HG03064 (cell line): ENCODE data around the gene ZNF541.

Source experiments
- ATAC-seq: cut with Tn5 transposase; IDR thresholded peaks from one replicate; pipeline ENCODE4 v1.9.1; 2021; ENCODE audit warnings: low read depth; ENCODE audit not compliant: unreplicated experiment

The ZNF541 gene, protein sequence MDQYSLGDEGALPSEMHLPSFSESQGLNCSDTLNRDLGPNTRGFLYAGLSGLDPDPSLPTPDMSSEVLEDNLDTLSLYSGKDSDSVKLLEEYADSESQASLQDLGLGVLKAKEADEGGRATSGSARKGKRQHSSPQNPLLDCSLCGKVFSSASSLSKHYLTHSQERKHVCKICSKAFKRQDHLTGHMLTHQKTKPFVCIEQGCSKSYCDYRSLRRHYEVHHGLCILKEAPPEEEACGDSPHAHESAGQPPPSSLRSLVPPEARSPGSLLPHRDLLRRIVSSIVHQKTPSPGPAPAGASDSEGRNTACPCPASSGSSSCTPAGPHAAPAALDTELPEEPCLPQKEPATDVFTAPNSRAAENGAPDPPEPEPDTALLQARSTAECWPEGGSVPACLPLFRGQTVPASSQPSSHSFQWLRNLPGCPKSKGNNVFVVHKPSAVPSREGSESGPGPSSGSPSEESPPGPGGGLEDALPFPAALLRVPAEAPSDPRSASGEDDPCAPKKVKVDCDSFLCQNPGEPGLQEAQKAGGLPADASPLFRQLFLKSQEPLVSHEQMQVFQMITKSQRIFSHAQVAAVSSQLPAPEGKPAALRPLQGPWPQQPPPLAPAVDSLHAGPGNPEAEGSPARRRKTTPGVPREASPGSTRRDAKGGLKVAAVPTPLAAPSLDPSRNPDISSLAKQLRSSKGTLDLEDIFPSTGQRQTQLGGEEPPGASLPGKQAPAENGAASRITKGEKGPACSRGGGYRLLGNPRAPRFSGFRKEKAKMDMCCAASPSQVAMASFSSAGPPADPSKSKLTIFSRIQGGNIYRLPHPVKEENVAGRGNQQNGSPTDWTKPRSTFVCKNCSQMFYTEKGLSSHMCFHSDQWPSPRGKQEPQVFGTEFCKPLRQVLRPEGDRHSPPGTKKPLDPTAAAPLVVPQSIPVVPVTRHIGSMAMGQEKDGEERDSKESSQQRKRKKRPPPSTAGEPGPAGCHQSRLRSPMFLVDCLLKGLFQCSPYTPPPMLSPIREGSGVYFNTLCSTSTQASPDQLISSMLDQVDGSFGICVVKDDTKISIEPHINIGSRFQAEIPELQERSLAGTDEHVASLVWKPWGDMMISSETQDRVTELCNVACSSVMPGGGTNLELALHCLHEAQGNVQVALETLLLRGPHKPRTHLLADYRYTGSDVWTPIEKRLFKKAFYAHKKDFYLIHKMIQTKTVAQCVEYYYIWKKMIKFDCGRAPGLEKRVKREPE (N-terminal part only)

DNA sequence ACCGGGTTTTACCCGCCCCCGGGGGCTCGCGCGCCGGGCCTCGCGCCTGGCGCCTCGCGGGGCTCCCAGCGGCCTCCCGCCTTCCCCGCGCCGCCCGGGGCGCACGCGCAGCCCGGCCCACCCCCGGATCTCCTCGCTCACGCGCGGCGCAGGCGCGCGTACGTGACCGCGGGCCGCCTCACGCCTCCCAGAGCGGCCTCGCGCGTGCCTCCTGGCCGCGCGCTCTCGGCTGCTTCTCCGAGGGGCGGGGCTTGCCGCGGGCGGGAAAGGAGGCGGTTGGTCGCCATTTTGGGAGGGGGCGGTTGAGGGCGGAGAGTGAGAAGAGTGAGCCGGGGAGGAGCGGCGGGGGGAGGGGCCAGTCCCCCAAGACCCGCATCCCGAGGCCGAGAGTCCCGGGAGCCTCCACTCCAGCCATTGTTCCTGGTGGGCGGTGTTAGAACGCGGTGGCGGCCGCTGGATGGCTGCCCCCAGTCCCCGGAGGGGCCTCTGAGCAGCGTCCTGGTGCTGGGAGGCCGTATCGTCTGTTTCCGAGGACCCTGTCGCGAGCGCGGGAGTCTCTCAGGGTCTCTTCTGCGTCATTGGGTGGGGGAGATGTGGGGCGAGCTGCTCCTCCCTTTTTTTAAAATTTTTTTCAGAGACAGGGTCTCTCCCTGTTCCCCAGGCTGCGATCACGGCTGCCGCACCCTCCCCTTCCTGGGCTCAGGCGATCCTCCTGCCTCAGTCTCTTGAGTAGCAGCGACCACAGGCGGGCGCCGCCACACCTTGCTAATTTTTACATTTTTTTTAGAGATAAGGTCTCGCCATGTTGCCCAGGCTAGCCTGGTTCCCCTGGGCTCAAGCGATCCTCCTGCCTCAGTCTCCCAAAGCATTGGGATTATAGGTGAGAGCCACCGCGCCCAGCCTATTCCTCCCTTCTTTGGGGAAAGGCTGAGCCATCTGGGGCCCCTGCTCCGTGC lies at the start of gene ZNF541:
Gene ZNF541, minus strand, starts transcription at position 78 of the 956 bp plus-strand sequence. CDS start 17,292 bp downstream, outside the sequence.
- no peak for ATAC-seq

DNA sequence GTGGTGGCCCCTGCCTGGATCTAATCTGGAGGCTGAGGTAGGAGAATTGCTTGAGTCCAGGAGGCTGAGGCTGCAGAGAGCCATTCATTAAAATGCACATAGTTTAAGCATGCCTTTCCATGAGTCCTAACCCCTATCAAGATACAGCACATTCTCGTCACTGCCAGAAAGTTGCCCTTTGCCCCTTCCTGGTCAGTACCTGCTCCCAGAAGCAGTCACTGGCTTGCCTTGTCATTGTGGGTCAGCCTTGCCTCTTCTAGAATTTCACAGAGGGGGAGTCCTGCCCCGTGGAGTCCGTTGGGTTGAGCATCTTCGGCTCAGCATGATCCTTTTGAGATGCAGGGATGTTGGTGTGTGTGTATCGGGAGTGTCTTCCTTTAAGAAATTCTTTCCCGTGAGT lies 46.8 kb upstream of the ZNF541 start:
- ATAC-seq = no peak

DNA sequence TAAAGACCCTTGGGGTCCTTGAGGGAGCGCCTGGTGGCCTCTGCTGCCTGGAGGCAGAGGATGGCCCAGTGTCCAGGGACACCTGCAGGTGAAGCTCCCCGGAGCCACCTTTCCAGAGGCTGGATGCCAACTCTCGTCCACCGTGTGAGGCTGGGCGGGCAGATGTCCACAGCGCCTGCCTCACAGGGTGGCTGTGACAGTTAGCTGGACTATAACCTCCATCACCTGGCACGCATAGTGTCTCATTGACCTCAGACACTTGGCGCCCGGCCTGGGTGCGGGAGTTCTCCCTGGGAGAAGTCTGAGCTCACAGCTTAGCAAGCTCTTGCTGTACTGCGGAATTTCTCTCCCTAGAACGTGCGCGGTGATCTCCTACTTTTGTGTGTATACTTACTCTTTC lies 45.8 kb upstream of the ZNF541 start:
- ATAC-seq = no peak

DNA sequence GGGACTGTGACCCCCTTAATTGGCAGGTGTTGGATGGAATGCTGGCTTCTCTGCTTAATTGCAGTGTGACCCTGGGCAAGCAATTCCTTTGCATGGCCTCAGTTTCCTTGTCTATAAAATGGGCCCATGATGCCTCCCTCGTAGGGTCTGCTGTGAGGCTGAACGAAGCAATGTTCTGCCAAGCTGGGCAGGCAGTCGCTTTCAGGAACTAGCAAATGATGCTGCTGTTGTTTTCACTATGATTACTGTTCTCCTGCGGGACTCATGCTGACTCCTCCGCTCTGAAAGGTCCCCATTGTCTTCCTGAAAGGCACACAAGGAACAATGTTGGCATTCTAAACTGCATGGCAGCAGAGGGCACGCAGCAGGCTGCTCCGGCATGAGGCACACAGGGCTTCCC lies 42.8 kb upstream of the ZNF541 start:
- ATAC-seq = no peak

DNA sequence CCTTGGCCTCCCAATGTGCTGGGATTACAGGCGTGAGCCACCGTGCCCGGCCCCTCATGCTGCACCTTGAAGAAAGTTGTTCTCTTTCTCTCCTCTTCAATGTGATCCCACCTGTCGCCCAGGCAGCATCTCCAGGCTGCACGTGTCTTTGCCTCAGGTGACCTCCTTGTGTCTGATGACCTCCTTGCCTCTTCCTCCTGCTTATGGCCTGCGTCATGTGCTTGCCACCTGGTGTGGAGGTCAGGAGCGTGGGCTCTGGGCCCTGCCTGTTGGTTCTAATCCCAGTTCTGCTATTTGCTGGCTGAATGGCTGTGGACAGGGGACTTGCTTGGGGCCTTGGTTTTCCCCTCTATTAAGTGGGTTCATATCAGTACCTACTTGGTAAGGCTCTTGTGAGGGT lies 42.3 kb upstream of the ZNF541 start:
- no peak for ATAC-seq

DNA sequence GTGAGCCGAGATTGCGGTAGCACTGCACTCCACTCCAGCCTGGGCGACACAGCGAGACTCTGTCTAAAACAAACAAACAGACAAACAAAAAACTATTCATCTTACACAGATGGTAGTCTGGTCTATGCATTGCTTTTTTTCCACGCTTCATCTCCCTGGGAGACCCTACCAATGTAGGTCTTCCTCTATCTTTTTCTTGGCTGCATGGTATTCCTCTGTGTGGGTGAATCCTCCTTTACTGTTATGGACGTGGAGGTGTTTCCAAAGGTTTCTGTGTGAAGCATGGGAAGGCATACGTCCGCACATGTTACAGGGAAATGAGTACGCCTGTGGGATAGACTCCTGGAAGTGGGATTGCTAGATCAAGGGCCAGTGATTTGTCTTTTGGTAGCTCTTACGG lies 41.6 kb upstream of the ZNF541 start:
- ATAC-seq = no peak

DNA sequence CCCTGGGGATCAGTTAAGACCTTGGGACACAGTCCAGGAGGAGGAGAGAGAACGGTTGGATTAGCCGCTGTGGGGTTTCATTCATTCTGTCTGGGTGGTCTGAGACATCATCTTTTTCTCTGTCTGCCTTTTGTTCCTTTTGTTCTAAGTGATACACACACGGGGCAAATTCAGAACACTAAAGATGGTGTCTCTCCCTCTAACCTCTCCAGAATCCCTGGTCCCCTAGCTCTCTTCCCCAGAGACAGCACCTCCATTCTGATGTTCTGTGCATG lies 41.0 kb upstream of the ZNF541 start:
- no peak for ATAC-seq

DNA sequence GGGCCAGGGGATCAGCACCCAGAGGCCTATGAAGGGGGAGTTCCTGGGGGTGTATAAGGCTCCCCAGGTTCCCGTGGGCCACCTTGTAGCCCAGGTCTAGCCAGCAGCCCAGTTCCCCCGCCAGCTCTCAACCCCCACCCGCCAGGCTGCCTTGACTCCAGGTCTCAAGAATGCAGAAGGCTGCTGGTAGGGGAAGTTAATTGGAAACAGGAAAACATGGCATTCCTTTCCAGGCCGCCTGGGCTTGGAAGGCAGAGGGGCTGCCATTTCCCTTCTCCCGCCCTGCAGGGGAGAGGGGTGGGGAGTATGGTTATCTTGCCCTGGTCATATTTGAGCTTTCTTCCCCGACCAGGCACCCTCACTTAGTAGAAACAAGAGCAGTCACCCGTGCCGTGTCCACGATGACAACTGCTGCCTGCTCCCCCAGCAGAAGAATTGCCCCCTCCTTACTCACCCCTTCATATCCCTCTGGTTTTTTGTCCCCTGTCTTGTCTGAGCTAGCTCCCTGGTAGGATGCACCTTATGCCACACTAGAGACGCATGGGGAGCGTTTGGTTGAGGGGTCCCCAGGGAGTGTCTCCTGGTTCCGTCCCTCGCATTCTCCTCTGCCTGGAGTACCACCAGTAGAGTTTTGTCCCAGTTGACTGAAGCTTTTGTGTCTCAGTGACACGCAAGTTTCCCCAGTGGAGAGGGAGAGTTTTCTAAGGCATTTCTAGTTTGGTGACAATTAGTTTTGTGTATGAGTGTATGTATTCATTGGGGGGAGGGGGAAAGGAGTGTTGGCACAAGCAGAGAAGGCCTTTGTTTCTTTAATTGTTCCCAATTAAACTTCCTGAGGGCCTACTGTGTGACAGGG lies 40.4 kb upstream of the ZNF541 start:
- ATAC-seq = no peak

DNA sequence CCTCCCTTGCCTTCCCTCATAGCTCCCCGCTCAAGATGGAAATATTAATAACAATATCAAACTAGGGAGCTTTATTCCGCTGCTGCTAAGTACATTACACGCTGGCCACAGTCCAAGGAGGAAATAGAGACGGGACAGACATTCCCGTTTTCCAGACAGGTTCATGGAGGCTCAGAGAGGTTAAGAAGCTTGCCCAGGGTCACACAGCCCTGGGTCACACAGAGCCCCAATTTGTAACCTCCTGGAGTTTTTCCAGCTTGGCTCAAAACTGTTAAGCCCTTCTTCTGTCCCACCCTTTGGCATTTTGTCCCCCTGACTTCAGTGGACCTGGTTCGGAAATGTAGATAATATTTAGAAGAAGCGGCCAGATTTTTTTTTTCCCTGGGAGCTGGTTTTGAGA lies 38.0 kb upstream of the ZNF541 start:
- no peak for ATAC-seq

DNA sequence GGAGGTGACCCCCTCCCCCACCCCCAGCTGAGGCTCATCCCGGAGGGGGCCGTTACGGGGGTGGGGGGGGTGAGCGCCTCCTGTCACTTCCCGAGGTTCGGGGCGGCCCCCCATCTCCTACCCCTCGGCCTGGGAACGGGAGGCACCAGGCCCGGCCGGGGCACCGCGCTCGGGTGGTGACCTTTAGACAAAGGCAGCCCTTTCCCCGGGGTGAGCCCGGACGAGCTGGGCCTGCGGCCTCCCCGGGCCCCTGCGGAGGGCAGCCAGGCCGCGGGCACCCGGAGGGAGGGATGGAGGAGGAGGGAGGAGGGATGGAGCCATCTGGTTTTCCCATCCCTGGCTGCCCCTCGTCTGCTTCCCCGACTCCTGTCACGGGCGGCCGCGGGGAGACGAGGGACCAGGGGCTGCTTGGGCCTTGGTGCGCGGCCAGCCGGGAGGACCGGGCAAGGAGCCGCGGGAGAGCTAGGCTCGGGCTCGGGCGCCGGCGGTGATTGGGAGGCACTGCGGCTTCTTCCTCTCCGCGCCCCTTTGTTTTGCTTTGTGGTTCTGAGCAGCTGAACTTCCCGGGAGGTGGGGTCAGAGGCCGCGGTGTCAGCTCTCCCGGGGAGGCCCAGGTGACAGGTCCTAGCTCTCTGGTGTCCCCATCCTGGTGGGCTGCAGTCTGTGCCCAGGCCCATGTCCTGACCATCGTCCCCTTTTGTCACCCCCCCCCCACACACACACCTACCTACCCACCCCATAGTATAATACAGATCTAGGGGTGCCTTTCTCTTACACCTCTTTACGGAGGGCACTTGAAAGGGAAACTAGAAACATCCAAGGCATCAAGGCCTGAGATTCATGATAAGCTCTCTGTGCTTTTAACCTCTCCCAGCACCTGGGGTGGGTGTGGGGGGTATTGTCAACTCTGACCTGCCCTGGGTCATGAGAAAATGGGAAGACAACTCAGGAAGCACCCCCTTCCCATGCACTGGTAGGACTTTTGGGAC lies 37.3 kb upstream of the ZNF541 start:
- no peak for ATAC-seq

DNA sequence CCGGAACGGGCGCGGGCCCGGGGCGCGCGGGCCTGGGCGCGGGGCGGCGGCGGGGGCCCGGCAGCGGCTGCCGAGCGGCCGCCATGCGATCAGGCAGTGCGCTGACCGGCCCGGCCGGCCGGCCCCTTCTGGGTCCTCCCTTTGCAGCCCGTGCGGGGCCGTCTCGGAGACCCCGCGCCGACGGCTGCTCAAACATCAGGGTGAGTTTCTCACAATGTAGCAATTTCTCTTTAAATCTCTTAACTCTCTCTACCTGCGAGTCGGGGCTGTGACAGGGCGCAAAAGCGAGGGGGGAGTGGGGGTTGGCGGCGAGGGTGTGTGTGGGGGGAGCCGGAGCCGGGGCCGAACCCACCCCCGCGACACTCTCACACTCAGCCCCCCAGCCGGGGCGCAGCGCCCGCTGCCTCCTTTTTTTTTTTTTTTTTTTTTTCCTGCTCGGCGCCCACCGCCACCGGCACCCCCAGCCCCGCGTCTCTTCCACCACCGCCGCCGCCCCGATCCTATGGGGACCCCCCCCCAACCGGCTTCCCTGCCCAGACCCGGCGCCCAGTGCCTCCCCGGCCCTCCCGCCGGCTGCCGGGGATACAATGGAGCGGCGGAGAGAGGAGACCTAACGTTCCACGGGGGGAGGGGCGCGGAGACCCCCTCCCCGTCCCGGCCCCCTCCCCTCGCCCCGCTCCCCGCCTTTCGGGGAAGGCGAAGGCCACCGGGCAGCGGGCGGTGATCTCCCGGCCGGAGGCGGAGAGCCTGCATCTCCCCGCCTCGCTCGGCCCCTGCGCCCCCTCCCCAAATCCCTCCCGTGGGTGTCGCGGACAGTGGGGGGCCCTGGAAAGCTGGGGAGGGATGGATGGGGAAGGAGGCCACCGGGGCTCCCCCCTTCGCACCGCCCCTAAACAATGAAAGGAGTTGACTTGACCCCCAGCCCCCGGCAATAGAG lies 36.3 kb upstream of the ZNF541 start, which contains the start of gene BICRA:
Gene BICRA, plus strand, starts transcription at position 166 of the 937 bp plus-strand sequence. CDS start 64,441 bp downstream, outside the sequence.
- peak; percentile 38 for ATAC-seq

DNA sequence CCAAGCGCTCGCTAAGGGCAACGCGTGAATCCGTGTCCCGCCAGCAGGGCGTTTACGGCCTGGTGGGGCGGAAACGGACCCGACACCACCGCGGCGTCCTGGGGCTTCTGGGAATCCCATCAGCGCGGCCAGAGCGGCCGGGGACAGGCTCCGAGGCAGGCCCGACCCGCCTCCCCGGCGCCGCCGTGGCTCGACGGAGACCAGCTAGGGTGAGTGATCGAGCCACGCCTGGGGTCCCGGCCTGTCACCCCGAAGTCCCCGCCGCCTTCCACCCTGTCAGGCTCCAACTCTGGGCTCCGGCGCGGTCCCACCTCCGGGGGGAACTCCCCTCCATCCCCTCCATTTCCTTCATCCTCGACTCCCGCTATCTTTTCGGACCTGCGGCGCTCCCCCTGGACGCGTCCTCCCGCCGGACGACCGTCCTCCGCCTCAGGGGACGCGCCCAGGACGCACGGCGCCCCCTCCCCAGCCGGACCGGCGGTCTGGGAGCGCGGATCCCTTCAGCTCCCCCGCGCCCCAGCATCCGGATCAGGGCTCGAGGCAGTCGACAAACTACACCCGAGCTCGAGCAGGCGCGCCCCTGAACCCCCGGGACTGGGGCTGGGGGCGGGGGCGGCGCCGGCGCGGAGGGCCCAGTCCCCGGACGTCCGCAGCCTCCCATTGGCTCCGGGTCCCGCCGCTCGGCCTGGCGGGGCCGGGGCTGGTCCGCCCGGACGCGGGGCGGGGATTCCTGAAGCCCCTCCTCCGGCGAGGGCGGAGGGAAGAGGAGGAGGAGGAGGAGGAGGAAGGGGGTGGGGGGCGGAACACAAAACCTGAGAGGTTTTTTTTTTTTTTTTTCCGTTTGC lies 35.3 kb upstream of the ZNF541 start:
- ATAC-seq = peak; percentile 59

DNA sequence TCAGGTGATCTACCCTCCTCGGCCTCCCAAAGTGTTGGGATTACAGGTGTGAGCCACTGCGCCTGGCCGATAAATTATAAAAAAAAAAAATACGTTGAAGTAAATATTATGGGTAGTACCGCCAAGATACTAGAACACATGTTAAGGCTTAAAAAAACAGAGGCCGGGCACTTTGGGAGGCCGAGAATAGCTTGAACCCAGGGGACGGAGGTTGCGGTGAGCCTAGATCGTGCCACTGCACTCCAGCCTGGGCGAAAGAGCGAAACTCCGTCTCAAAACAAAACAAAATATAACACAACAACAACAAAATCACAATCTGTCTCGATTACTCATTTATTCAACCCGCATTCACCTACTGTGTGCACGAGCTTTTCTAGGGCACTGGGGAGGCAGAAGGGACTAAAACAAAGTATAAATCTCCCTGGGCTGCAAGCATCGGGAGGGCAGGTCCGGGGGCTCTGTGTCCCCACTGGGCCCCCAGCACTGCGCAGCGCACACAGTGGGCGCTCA lies 34.7 kb upstream of the ZNF541 start:
- ATAC-seq = no peak

DNA sequence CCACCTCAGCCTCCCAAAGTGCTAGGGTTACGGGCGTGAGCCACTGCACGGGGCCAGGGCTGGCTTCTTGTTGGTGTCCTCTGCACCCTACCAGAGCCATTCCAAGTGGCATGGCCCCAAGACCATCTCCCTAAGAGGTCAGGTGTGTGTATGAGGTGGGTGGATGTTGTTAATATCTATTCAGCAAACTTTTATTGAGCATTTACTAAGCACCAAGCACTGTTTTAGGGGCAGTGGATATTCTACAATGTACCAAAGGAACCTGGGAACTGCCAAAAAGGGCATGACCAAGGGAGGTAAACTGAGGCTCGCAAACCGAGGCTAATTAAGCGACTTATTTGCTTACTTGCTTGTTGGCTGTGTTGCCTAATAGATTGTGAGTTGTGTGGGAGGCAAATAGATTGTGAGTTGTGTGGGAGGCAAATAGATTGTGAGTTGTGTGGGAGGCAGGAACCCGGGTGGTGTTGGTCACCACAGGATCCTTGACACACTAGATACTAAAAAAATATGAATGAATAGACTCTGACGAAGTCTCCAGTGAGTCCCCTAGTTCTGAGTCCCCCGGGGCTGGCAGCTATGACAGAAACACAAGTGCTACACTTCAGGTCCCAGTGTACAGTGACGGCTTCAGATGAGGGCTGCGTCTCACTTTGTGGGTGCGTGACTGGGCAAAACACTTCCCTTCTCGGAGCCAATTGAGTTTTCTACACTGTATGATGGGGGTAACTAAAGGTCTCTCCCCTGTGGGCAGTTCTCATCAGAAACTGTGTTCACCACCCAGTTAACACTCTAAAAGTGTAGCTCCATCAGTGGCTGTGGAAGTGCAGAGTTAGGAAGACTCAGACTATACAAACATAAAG lies 31.0 kb upstream of the ZNF541 start:
- no peak for ATAC-seq
